GM13977 (cell line): ENCODE measurements around the gene ZNF69.
A peak's percentile ranks its signal among the peaks of the same experiment; 100 is the strongest.
"Not testable (repeated sequence)": the region's sequence is repeated elsewhere in the genome, so short reads cannot be mapped to it uniquely, and the experiment has no call there.

Experiments used
- DNase-seq: peaks from one replicate; pipeline ENCODE4 v3.0.0; 2012; ENCODE audit warnings: low spot score
- in situ Hi-C: fragments of 300-500 bp; cut with MboI; formaldehyde crosslinking; loops from one replicate; pipeline ENCODE4 v1.12.0; 2022; ENCODE audit warnings: low sequenced_read_pairs, low pct_unique_long_range_greater_than_20kb, mixed read lengths, inconsistent platforms; ENCODE audit not compliant: unreplicated experiment
- TF ChIP-seq, protein P1 (sequence below): IDR thresholded peaks from 2 replicates; pipeline ENCODE4 v1.5.1; 2012; ENCODE audit warnings: mild to moderate bottlenecking, control low read depth; ENCODE audit not compliant: insufficient read depth; ENCODE audit errors: extremely low read depth, missing control alignments

The ZNF69 gene

DNA sequence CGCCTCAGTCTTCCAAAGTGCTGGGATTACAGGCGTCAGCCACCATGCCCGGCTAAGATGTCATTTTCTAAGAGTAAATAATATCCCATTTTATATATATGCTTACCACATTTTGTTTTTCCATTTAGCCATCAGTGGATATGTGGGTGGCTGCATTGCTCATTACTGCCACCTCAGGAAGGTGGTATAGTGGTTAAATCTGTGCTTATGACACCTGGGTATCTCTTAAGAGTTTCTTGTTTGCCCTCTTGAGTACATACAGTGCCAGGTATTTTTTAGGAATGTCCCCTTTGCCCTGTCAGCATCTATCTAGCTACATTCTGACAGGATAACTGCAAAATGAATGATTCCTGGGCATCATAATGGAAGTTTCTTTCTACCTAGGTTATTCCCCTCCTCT is 14.6 kb downstream of the ZNF69 start:
- DNase-seq: no peak
- TF ChIP-seq, protein P1, sequence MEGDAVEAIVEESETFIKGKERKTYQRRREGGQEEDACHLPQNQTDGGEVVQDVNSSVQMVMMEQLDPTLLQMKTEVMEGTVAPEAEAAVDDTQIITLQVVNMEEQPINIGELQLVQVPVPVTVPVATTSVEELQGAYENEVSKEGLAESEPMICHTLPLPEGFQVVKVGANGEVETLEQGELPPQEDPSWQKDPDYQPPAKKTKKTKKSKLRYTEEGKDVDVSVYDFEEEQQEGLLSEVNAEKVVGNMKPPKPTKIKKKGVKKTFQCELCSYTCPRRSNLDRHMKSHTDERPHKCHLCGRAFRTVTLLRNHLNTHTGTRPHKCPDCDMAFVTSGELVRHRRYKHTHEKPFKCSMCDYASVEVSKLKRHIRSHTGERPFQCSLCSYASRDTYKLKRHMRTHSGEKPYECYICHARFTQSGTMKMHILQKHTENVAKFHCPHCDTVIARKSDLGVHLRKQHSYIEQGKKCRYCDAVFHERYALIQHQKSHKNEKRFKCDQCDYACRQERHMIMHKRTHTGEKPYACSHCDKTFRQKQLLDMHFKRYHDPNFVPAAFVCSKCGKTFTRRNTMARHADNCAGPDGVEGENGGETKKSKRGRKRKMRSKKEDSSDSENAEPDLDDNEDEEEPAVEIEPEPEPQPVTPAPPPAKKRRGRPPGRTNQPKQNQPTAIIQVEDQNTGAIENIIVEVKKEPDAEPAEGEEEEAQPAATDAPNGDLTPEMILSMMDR: no peak
- in situ Hi-C loops: no loop called here

DNA sequence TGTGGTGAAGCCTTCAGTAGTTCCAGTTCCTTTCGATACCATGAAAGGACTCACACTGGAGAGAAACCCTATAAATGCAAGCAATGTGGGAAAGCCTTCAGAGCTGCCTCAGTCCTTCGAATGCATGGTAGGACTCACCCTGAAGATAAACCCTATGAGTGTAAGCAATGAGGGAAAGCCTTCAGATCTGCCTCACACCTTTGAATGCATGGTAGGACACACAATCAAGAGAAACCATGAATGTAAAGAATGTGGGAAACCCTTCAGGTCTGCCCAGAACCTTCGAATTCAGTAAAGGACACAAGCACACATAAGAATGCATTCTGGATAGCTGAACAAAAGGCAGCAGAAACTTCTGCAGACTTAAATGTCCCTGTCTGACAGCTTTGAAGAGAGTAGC is 18.3 kb downstream of the ZNF69 start:
- TF ChIP-seq, protein P1: no peak
- DNase-seq: no peak
- in situ Hi-C loops: no loop called here

DNA sequence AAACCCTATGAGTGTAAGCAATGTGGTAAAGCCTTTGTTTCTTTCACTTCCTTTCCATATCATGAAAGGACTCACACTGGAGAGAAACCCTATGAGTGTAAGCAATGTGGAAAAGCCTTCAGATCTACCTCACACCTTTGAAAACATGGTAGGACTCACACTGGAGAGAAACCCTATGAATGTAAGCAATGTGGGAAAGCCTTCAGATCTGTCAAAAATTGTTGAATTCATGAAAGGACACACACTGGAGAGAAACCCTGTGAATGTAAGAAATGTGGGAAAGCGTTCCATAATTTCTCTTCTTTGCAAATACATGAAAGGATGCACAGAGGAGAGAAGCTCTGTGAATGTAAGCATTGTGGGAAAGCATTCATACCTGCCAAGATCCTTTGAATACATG is 24.4 kb downstream of the ZNF69 start:
- DNase-seq, in situ Hi-C loops: not testable (repeated sequence)

DNA sequence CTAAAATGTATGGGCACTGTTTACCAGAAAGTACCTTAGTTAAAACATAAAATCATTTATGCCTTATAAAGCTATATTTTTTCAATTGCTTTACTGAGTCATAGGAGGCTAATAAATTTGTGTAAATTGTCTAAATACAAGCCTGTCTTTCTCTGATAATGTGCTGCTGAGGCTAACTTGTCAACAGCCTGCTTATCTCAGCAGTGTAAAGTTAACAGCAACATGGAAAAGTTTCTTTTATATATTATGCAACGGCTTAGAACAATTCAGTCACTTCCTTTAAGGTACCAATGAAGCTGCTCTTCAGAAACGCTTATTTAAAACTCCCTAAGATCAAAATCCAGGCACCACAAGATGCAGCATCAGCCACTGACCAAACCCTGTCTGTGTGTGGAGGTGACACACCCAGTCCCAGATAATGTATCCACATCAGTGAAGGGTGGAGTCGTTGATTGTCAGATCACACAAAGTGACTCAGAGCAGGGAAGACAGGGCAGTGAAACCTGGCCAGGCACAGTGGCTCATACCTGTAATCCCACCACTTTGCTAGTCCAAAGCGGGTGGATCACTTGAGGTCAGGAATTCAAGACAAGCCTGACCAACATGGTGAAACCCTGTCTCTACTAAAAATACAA is 27.0 kb downstream of the ZNF69 start:
- DNase-seq, in situ Hi-C loops: not testable (repeated sequence)

DNA sequence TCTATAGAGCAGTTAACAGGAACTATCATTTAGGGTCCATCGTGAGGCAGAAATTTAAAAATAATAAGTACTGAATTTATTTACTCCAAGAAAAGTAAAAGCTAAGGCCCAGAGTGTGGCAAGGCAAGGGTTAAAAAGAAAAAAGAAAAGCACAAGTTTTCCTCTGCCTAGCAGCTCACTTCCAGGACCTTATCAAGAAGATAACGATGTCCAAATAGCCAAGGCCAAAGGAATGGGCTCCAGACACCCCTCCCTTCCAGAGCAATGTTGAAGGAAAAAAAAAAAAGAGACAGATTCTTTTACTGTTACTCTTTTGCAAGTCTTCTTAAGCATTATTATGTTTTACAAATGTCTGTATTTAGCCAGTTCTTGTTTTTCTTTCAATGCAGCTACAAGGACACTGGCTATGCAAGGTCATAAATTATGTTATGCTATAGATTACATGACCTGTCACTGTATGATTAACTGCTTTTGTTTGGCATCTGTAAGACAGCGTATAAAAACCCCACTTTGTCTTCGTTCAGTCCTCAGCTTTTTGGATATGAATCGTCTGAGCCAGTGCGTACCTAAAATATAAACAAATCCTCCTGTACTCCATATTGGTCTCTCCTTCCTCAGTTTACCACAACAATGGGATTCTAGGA is 34.4 kb downstream of the ZNF69 start:
- in situ Hi-C loops: no loop called here
- TF ChIP-seq, protein P1: no peak
- DNase-seq: no peak

DNA sequence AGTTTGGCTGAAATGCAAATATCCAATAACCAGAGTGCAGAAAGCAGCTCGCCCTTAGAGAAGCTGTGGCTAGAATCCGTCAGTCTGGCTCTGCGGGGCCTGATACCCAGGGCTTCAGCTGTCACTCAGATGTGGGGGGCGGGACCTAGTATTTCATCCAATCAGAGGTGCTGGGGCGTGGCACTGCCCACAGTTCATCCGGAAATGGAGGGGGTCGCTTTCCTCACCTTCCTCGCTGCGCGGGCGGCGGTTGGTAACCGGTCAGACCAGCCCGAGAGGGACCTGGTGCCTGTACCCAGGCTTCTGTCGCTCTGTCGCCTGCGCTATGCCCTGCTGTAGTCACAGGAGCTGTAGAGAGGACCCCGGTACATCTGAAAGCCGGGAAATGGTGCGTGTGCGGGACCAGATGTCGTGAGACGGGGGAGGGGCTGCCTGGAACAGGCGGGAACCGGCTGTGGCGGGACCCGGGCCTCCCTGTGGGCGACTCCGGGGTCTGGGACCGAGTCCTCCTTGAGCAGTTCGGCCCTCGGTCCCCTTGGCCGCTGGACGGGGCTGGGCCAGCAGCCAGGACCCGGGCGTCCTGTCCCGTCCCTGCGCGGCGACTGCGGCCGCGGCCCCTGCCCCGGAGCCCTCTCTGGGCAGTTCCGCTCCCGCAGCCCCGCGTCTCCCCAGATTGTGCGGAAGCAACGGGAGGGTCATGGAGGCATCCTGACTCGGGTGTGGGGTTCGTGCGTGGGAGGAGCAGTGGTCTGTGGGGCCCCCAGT is 37.5 kb downstream of the ZNF69 start, which contains the start of gene ZNF700:
TSS of gene ZNF700 (plus strand) at position 222 of the 765 bp plus-strand sequence. CDS start at position 326, 104 bp downstream.
- DNase-seq: peak; percentile 94
- TF ChIP-seq, protein P1: no peak
- in situ Hi-C loops: no loop called here

DNA sequence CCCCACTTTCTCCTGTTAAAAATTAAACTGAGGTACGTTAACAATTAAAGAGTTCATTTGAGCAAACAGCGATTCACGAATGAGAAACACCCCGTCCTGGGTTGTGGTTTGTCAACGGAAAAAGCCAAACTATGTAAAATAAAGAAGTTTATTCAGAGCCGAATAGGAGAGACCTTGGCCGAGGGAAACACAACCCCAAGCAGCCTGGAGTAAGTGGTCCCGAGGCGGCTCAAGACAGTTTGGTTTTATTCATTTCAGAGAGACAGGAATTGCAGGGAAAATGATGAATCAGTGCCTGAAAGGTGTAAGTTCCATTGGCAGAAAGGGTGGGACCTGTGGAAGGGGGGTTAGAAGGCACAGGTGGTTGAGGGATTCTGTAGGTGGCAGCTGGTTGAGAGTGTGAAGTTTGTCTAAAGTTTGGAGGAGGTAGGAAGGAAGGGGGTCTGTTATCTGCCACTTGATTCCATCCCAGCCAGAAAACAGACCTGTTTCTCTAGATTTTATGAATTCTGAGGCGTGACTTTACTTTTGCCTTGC is 38.1 kb downstream of the ZNF69 start:
- in situ Hi-C loops, DNase-seq: not testable (repeated sequence)

DNA sequence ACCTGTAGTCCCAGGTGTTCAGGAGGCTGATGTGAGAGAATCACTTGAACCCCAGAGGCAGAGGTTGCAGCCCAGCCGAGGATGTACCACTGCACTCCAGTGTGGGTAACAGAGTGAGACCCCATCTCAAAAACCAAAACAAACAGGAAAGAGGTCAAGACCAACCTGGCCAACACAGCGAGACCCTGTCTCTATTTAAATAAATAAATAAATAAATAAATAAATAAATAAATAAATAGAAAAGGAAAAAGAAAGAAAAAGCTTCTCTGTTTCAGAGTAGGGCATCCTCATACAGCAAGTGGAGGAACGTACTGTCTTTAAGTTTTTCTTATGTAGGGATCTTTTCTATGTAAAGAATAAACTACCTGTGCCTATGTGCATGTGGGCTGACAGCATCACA is 39.6 kb downstream of the ZNF69 start:
- TF ChIP-seq, protein P1: no peak
- in situ Hi-C loops: no loop called here
- no peak for DNase-seq
